Neural cell (in vitro differentiated cells): ENCODE data around the gene SLX4IP. TPM values are rescaled to one million over a fixed set of nuclear protein-coding genes. Genes with fewer than 3 reads are reported as not detected.

Experiments
- H2AFZ ChIP-seq: fragments of 200-600, 300-800 bp; sonication (generic), shearing (Covaris generic); 2 replicates; pipeline ENCODE4 v1.6.0; 2014; ENCODE audit warnings: low read depth, mild to moderate bottlenecking, antibody characterized with exemption, low read length, moderate library complexity
- H3F3A ChIP-seq: fragments of 200-600 bp; shearing (Covaris generic); 2 replicates; pipeline ENCODE4 v1.6.1; 2016; ENCODE audit warnings: mild to moderate bottlenecking, moderate library complexity, mixed read lengths, antibody characterized with exemption, low read length; ENCODE audit not compliant: insufficient read depth, poor library complexity, severe bottlenecking
- H3K27ac ChIP-seq: fragments of 200-600, 300-800 bp; sonication (generic), shearing (Covaris generic); 2 replicates; pipeline ENCODE4 v1.5.1; 2014; ENCODE audit warnings: mild to moderate bottlenecking, low read length, moderate library complexity
- H3K27me3 ChIP-seq: fragments of 300-800, 200-600 bp; sonication (generic), shearing (Covaris generic); 2 replicates; pipeline ENCODE4 v1.6.0; 2014; ENCODE audit warnings: mild to moderate bottlenecking, low read depth, low read length, moderate library complexity; ENCODE audit not compliant: insufficient read depth
- H3K36me3 ChIP-seq: fragments of 300-800, 200-600 bp; sonication (generic), shearing (Covaris generic); 2 replicates; pipeline ENCODE4 v1.5.1; 2014; ENCODE audit warnings: mild to moderate bottlenecking, antibody characterized with exemption, low read length, moderate library complexity; ENCODE audit not compliant: insufficient read depth
- H3K4me2 ChIP-seq: fragments of 300-800, 200-600 bp; sonication (generic), shearing (Covaris generic); 2 replicates; pipeline ENCODE4 v1.6.0; 2014; ENCODE audit warnings: mild to moderate bottlenecking, low read length
- H3K4me3 ChIP-seq: fragments of 300-800, 200-600 bp; sonication (generic), shearing (Covaris generic); 2 replicates; pipeline ENCODE4 v1.5.1; 2014; ENCODE audit warnings: mild to moderate bottlenecking, low read length, moderate library complexity
- H3K79me2 ChIP-seq: fragments of 200-600 bp; shearing (Covaris generic); replicated peaks from 2 replicates; pipeline ENCODE4 v1.6.0; 2014; ENCODE audit warnings: mild to moderate bottlenecking, low read length, moderate library complexity; ENCODE audit not compliant: insufficient read depth
- H3K9ac ChIP-seq: fragments of 300-800, 200-600 bp; sonication (generic), shearing (Covaris generic); 2 replicates; pipeline ENCODE4 v1.6.1; 2016; ENCODE audit warnings: mild to moderate bottlenecking, low read length, mixed read lengths
- H3K9me2 ChIP-seq: fragments of 200-600 bp; shearing (Covaris generic); 2 replicates; pipeline ENCODE4 v1.6.1; 2016; ENCODE audit warnings: mild to moderate bottlenecking, low read length, mixed read lengths; ENCODE audit not compliant: insufficient read depth
- H3K9me3 ChIP-seq: fragments of 200-600, 300-800 bp; sonication (generic), shearing (Covaris generic); 2 replicates; pipeline ENCODE4 v1.6.1; 2016; ENCODE audit warnings: mild to moderate bottlenecking, mixed run types, low read length, moderate library complexity, mixed read lengths
- H4K20me1 ChIP-seq: fragments of 200-600 bp; shearing (Covaris generic); 2 replicates; pipeline ENCODE4 v1.6.1; 2016; ENCODE audit warnings: mild to moderate bottlenecking, mixed run types; ENCODE audit not compliant: insufficient read depth
- EP300 ChIP-seq: fragments of 450-650 bp; conservative IDR thresholded peaks from 2 replicates; pipeline ENCODE4 v1.6.1; 2014; ENCODE audit warnings: antibody characterized with exemption, mild to moderate bottlenecking, moderate library complexity; ENCODE audit not compliant: poor library complexity, severe bottlenecking
- EZH2 ChIP-seq: fragments of 200-600, 300-800 bp; shearing (Covaris generic), sonication (generic); IDR thresholded peaks from 2 replicates; pipeline ENCODE4 v1.6.1; 2014; ENCODE audit warnings: antibody characterized with exemption, low read length, borderline replicate concordance, mild to moderate bottlenecking; ENCODE audit not compliant: insufficient read depth, poor library complexity, severe bottlenecking
- MXI1 ChIP-seq: fragments of 450-650 bp; conservative IDR thresholded peaks from 2 replicates; pipeline ENCODE4 v1.6.1; 2014; ENCODE audit warnings: antibody characterized with exemption, mild to moderate bottlenecking; ENCODE audit not compliant: poor library complexity, severe bottlenecking
- POLR2AphosphoS5 ChIP-seq: IDR thresholded peaks from 2 replicates; pipeline ENCODE4 v1.6.1; 2012
- RAD21 ChIP-seq: fragments of 450-650 bp; conservative IDR thresholded peaks from 2 replicates; pipeline ENCODE4 v1.6.1; 2014; ENCODE audit warnings: antibody characterized with exemption, mild to moderate bottlenecking, moderate library complexity
- REST ChIP-seq: IDR thresholded peaks from 2 replicates; pipeline ENCODE4 v1.6.1; 2012; ENCODE audit warnings: borderline replicate concordance
- SMC3 ChIP-seq: fragments of 450-650 bp; conservative IDR thresholded peaks from 2 replicates; pipeline ENCODE4 v1.6.1; 2014; ENCODE audit warnings: antibody characterized with exemption, mild to moderate bottlenecking, moderate library complexity; ENCODE audit not compliant: poor library complexity
- TAF1 ChIP-seq: IDR thresholded peaks from 2 replicates; pipeline ENCODE4 v1.6.1; 2012; ENCODE audit warnings: low read depth
- polyA plus RNA-seq: library from polyadenylated mRNA; depleted of rRNA; stranded (reverse); fragments of >200 nt; gene quantifications from 2 replicates; pipeline ENCODE4 v1.2.3, GENCODE V29; 2014
- TF ChIP-seq, protein P1 (sequence below): fragments of 450-650 bp; IDR thresholded peaks from 2 replicates; pipeline ENCODE4 v1.5.1; 2014; ENCODE audit warnings: antibody characterized with exemption, mild to moderate bottlenecking, moderate library complexity; ENCODE audit not compliant: poor library complexity, severe bottlenecking

SLX4IP gene
- polyA plus RNA-seq, 1 donor from 2014 or later = 6.4 TPM

DNA sequence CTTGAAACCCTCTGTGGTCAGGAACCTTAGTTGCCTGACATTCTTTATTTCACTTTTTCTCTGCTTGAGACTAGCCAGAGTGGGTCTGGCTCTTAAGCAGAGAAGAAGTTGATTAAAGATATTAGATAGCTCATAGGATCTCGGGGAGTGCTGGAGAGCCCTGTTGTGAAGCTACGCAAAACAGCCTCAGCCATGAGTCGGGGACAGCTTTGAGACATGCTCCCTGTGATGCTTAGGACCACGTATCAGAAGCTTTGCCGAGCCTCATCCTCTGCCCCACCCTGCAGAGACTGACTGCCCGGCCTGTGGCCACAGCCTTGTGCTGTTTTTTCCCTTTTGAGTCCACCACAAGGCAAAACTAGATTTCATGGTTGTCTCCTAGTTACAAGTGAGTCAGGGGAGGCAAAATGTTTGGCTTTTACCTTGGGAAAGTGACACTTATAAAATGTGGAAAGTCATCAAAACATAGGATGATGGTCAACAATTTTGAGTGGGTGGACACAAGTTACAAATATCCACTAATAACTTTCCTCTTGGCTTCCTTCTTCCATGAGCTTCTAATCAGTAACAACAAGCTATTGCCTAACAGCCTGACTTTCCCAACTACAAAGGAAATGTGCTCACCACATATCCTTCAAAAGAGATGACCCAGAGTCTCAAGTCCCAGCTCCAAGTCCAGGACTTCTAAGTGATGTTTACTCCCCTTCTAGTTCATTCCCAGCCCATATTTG lies 130.3 kb downstream of the SLX4IP start:
- Histone ChIP-seq H3K9me3 (no peaks in the 10 kb centered on the region), H4K20me1 (no peaks in the 10 kb centered on the region), H3K4me3 (no peak overlapping the region), H3K79me2 (no peaks in the 10 kb centered on the region), H3K27me3 (no peaks in the 10 kb centered on the region), H3K4me2 (no peak overlapping the region), H3K9me2 (no peaks in the 10 kb centered on the region), H3K27ac (no peak overlapping the region), H3K36me3 (no peaks in the 10 kb centered on the region), H3K9ac (no peak overlapping the region), H2AFZ (no peak overlapping the region), H3F3A (no peaks in the 10 kb centered on the region)
- TF ChIP-seq POLR2AphosphoS5 (no peak), SMC3 (no peak), RAD21 (no peak), EP300 (no peak), TAF1 (no peak)
- TF ChIP-seq, protein P1, sequence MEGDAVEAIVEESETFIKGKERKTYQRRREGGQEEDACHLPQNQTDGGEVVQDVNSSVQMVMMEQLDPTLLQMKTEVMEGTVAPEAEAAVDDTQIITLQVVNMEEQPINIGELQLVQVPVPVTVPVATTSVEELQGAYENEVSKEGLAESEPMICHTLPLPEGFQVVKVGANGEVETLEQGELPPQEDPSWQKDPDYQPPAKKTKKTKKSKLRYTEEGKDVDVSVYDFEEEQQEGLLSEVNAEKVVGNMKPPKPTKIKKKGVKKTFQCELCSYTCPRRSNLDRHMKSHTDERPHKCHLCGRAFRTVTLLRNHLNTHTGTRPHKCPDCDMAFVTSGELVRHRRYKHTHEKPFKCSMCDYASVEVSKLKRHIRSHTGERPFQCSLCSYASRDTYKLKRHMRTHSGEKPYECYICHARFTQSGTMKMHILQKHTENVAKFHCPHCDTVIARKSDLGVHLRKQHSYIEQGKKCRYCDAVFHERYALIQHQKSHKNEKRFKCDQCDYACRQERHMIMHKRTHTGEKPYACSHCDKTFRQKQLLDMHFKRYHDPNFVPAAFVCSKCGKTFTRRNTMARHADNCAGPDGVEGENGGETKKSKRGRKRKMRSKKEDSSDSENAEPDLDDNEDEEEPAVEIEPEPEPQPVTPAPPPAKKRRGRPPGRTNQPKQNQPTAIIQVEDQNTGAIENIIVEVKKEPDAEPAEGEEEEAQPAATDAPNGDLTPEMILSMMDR = no peak

- Histone ChIP-seq H3K4me3 (no peak overlapping the region), H3K79me2 (no peaks in the 10 kb centered on the region), H3K9ac (no peak overlapping the region), H3K9me3 (no peaks in the 10 kb centered on the region), H3K4me2 (no peak overlapping the region), H3K27me3 (no peaks in the 10 kb centered on the region), H3F3A (no peaks in the 10 kb centered on the region), H3K36me3 (no peaks in the 10 kb centered on the region), H3K9me2 (no peaks in the 10 kb centered on the region), H3K27ac (no peak overlapping the region), H4K20me1 (no peaks in the 10 kb centered on the region), H2AFZ (no peak overlapping the region)
- no peak for TF ChIP-seq TAF1
- TF ChIP-seq EP300 = no peak
- TF ChIP-seq, protein P1 = no peak
- TF ChIP-seq RAD21 = no peak
- no peak for TF ChIP-seq REST
- no peak for TF ChIP-seq MXI1
- no peak for TF ChIP-seq POLR2AphosphoS5
- TF ChIP-seq EZH2 = no peak
- TF ChIP-seq SMC3 = no peak
Measured at GRCh38 chr20:10565922-10566897, 131.1 kb downstream of the SLX4IP start.
